Esophagus squamous epithelium (tissue), 4 donors: Measurements from ENCODE around the gene CDH13.

Experiments
- CTCF ChIP-seq, 6 experiments: fragments of 450-650 bp in 4 of 6; fragments of 200-600 bp in 2 of 6; sonication (generic) in 2 of 6; IDR thresholded peaks; one replicate each; pipeline ENCODE4 v1.5.1; 2016 to 2019; ENCODE audit warnings: antibody characterized with exemption in 6 of 6, mild to moderate bottlenecking in 4 of 6, moderate library complexity in 4 of 6
- POLR2A ChIP-seq, 4 donors: fragments of 450-650 bp; IDR thresholded peaks; one replicate each; pipeline ENCODE4 v1.6.1; 2017; ENCODE audit warnings: antibody characterized with exemption in 4 of 4, mild to moderate bottlenecking in 4 of 4, moderate library complexity in 3 of 4

DNA sequence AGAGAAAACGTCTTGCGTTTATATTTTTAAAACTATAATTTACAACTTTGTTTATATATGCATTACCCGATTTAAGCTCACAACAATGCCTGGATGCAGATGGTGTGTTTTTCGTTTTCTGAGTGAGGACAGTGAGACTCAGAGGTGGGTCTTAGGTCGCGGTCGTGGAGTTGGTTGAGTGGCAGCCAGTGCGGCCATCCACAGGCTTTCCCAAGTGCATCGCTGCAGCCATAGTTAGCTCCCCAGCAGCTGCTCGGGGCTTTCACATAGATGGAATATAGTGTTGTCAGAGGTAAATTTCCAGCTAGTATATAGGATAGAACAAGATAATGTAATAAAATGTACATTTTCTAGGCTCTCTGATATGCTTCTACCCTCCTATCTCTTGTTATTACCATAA lies 417.8 kb downstream of the CDH13 start:
- no peak for TF ChIP-seq CTCF (IDR thresholded peaks at IDR 0.05)
- TF ChIP-seq POLR2A (IDR thresholded peaks at IDR 0.05), result no peak
